ENCODE results near the gene RRP1B.

Gene RRP1B

GRCh38 chr21:43657355-43658087 is 1.8 kb upstream of the RRP1B start:
- DNase-seq = no peak
- no peak overlapping the region for H3K27ac ChIP-seq (ENCODE audit: low read depth, low read length)
- no peak overlapping the region for H2BK15ac ChIP-seq (replicated peaks; ENCODE audit: low read depth)
- H3K18ac ChIP-seq (ENCODE audit: low read length) = no peak overlapping the region
- no peak overlapping the region for H4K5ac ChIP-seq (ENCODE audit: low read length)
- no peak overlapping the region for H4K8ac ChIP-seq (ENCODE audit: low read depth, low read length)
- no CpG with 5 or more reads among the region's 46 CpGs for WGBS (ENCODE audit: extremely low coverage, insufficient coverage, low lambda C conversion rate)
- peaks cover 11% of the 10 kb centered on the region for H3K79me1 ChIP-seq (ENCODE audit: low read length)
- no peak overlapping the region for H3K23ac ChIP-seq (ENCODE audit: low read length)
- H3K4me3 ChIP-seq (ENCODE audit: low read length) = no peak overlapping the region
- H3K79me2 ChIP-seq (ENCODE audit: control insufficient read depth, insufficient read depth, low read length) = peaks cover 29% of the 10 kb centered on the region
- H3K27me3 ChIP-seq (ENCODE audit: insufficient read depth, low read length, poor library complexity) = no peaks in the 10 kb centered on the region
- no peak overlapping the region for H3K4ac ChIP-seq (ENCODE audit: low read depth, low read length)
- H3K4me2 ChIP-seq (ENCODE audit: low read length) = no peak overlapping the region
- no peak overlapping the region for H2AK5ac ChIP-seq (ENCODE audit: low read length)
- H3K36me3 ChIP-seq (ENCODE audit: control insufficient read depth, insufficient read depth, low read length) = no peaks in the 10 kb centered on the region
- no peak overlapping the region for H2BK120ac ChIP-seq (ENCODE audit: low read depth, low read length)
- H3K4me1 ChIP-seq (ENCODE audit: control insufficient read depth, low read depth, low read length) = no peaks in the 10 kb centered on the region
- no peak overlapping the region for H2BK5ac ChIP-seq (ENCODE audit: low read length)
- H3K56ac ChIP-seq (ENCODE audit: low read length) = no peak overlapping the region
- H3K9ac ChIP-seq (ENCODE audit: low read length) = no peak overlapping the region

- WGBS (ENCODE audit: extremely low coverage, insufficient coverage, low lambda C conversion rate) = no CpG with 5 or more reads among the region's 48 CpGs
- Histone ChIP-seq H2BK15ac (replicated peaks; ENCODE audit: low read depth) (no peak overlapping the region), H3K56ac (ENCODE audit: low read length) (no peak overlapping the region), H4K5ac (ENCODE audit: low read length) (no peak overlapping the region), H2BK120ac (ENCODE audit: low read depth, low read length) (no peak overlapping the region), H2BK5ac (ENCODE audit: low read length) (no peak overlapping the region), H3K27ac (ENCODE audit: low read depth, low read length) (no peak overlapping the region), H3K4ac (ENCODE audit: low read depth, low read length) (peak overlapping the region; percentile 38), H3K79me1 (ENCODE audit: low read length) (peaks cover 11% of the 10 kb centered on the region), H3K4me3 (ENCODE audit: low read length) (no peak overlapping the region), H2AK5ac (ENCODE audit: low read length) (no peak overlapping the region), H3K18ac (ENCODE audit: low read length) (no peak overlapping the region), H3K79me2 (ENCODE audit: control insufficient read depth, insufficient read depth, low read length) (peaks cover 36% of the 10 kb centered on the region), H3K9ac (ENCODE audit: low read length) (no peak overlapping the region), H4K8ac (ENCODE audit: low read depth, low read length) (peak overlapping the region; percentile 29), H3K4me2 (ENCODE audit: low read length) (no peak overlapping the region), H3K36me3 (ENCODE audit: control insufficient read depth, insufficient read depth, low read length) (no peaks in the 10 kb centered on the region), H3K27me3 (ENCODE audit: insufficient read depth, low read length, poor library complexity) (no peaks in the 10 kb centered on the region), H3K4me1 (ENCODE audit: control insufficient read depth, low read depth, low read length) (no peaks in the 10 kb centered on the region), H3K23ac (ENCODE audit: low read length) (no peak overlapping the region)
- no peak for DNase-seq
Measured at GRCh38 chr21:43658088-43658741, 1.1 kb upstream of the RRP1B start.

- H3K4me3 ChIP-seq (ENCODE audit: low read length) = no peak overlapping the region
- H4K8ac ChIP-seq (ENCODE audit: low read depth, low read length) = peak overlapping the region; percentile 29
- no peak overlapping the region for H3K18ac ChIP-seq (ENCODE audit: low read length)
- H2BK15ac ChIP-seq (replicated peaks; ENCODE audit: low read depth) = no peak overlapping the region
- H3K79me2 ChIP-seq (ENCODE audit: control insufficient read depth, insufficient read depth, low read length) = peaks cover 36% of the 10 kb centered on the region
- peak overlapping the region; percentile 90 for H3K56ac ChIP-seq (ENCODE audit: low read length)
- H3K4ac ChIP-seq (ENCODE audit: low read depth, low read length) = peak overlapping the region; percentile 38
- H3K27me3 ChIP-seq (ENCODE audit: insufficient read depth, low read length, poor library complexity) = no peaks in the 10 kb centered on the region
- no CpG with 5 or more reads among the region's 23 CpGs for WGBS (ENCODE audit: extremely low coverage, insufficient coverage, low lambda C conversion rate)
- no peak overlapping the region for H3K4me2 ChIP-seq (ENCODE audit: low read length)
- peaks cover 11% of the 10 kb centered on the region for H3K79me1 ChIP-seq (ENCODE audit: low read length)
- H3K4me1 ChIP-seq (ENCODE audit: control insufficient read depth, low read depth, low read length) = no peaks in the 10 kb centered on the region
- no peak overlapping the region for H3K23ac ChIP-seq (ENCODE audit: low read length)
- no peak overlapping the region for H2BK5ac ChIP-seq (ENCODE audit: low read length)
- no peak overlapping the region for H2BK120ac ChIP-seq (ENCODE audit: low read depth, low read length)
- H3K27ac ChIP-seq (ENCODE audit: low read depth, low read length) = no peak overlapping the region
- H2AK5ac ChIP-seq (ENCODE audit: low read length) = no peak overlapping the region
- H3K36me3 ChIP-seq (ENCODE audit: control insufficient read depth, insufficient read depth, low read length) = no peaks in the 10 kb centered on the region
- DNase-seq = no peak
- H4K5ac ChIP-seq (ENCODE audit: low read length) = no peak overlapping the region
- H3K9ac ChIP-seq (ENCODE audit: low read length) = no peak overlapping the region
Measured at GRCh38 chr21:43658769-43659135, 608 bp upstream of the RRP1B start.

GRCh38 chr21:43662286-43662685 is 2.9 kb downstream of the RRP1B start:
- Histone ChIP-seq H4K8ac (ENCODE audit: low read depth, low read length) (no peak overlapping the region), H3K79me1 (ENCODE audit: low read length) (peaks cover 26% of the 10 kb centered on the region), H3K27ac (ENCODE audit: low read depth, low read length) (no peak overlapping the region), H3K9ac (ENCODE audit: low read length) (no peak overlapping the region), H2BK5ac (ENCODE audit: low read length) (no peak overlapping the region), H3K27me3 (ENCODE audit: insufficient read depth, low read length, poor library complexity) (no peaks in the 10 kb centered on the region), H3K4me3 (ENCODE audit: low read length) (no peak overlapping the region), H3K36me3 (ENCODE audit: control insufficient read depth, insufficient read depth, low read length) (peaks cover 6% of the 10 kb centered on the region), H3K18ac (ENCODE audit: low read length) (no peak overlapping the region), H4K5ac (ENCODE audit: low read length) (no peak overlapping the region), H3K56ac (ENCODE audit: low read length) (no peak overlapping the region), H3K23ac (ENCODE audit: low read length) (no peak overlapping the region), H2AK5ac (ENCODE audit: low read length) (no peak overlapping the region), H3K79me2 (ENCODE audit: control insufficient read depth, insufficient read depth, low read length) (peaks cover 62% of the 10 kb centered on the region), H3K4me1 (ENCODE audit: control insufficient read depth, low read depth, low read length) (no peaks in the 10 kb centered on the region), H2BK120ac (ENCODE audit: low read depth, low read length) (no peak overlapping the region), H3K4ac (ENCODE audit: low read depth, low read length) (no peak overlapping the region), H2BK15ac (replicated peaks; ENCODE audit: low read depth) (no peak overlapping the region), H3K4me2 (ENCODE audit: low read length) (no peak overlapping the region)
- no CpG with 5 or more reads among the region's 6 CpGs for WGBS (ENCODE audit: extremely low coverage, insufficient coverage, low lambda C conversion rate)
- no peak for DNase-seq

GRCh38 chr21:43663033-43663432 is 3.7 kb downstream of the RRP1B start:
- whole genome bisulfite sequencing (ENCODE audit: extremely low coverage, insufficient coverage, low lambda C conversion rate) = no CpG with 5 or more reads among the region's 9 CpGs
- no peak overlapping the region for H3K4ac ChIP-seq (ENCODE audit: low read depth, low read length)
- H3K4me2 ChIP-seq (ENCODE audit: low read length) = no peak overlapping the region
- H3K56ac ChIP-seq (ENCODE audit: low read length) = no peak overlapping the region
- H3K18ac ChIP-seq (ENCODE audit: low read length) = no peak overlapping the region
- no peak overlapping the region for H2BK120ac ChIP-seq (ENCODE audit: low read depth, low read length)
- no peaks in the 10 kb centered on the region for H3K27me3 ChIP-seq (ENCODE audit: insufficient read depth, low read length, poor library complexity)
- no peak overlapping the region for H3K4me3 ChIP-seq (ENCODE audit: low read length)
- H4K8ac ChIP-seq (ENCODE audit: low read depth, low read length) = no peak overlapping the region
- no peak overlapping the region for H4K5ac ChIP-seq (ENCODE audit: low read length)
- H3K4me1 ChIP-seq (ENCODE audit: control insufficient read depth, low read depth, low read length) = no peaks in the 10 kb centered on the region
- H3K79me1 ChIP-seq (ENCODE audit: low read length) = peaks cover 26% of the 10 kb centered on the region
- no peak overlapping the region for H2BK15ac ChIP-seq (replicated peaks; ENCODE audit: low read depth)
- no peak overlapping the region for H3K23ac ChIP-seq (ENCODE audit: low read length)
- H3K79me2 ChIP-seq (ENCODE audit: control insufficient read depth, insufficient read depth, low read length) = peaks cover 66% of the 10 kb centered on the region
- H2BK5ac ChIP-seq (ENCODE audit: low read length) = no peak overlapping the region
- H3K36me3 ChIP-seq (ENCODE audit: control insufficient read depth, insufficient read depth, low read length) = peaks cover 6% of the 10 kb centered on the region
- H3K27ac ChIP-seq (ENCODE audit: low read depth, low read length) = no peak overlapping the region
- DNase-seq = no peak
- H3K9ac ChIP-seq (ENCODE audit: low read length) = no peak overlapping the region
- no peak overlapping the region for H2AK5ac ChIP-seq (ENCODE audit: low read length)

All from mesendoderm (in vitro differentiated cells).